Measurements from ENCODE around the gene PRKACA.

Gene PRKACA

GRCh38 chr19:14145381-14145780 lies 27.8 kb upstream of the PRKACA start:
- Histone ChIP-seq H3K9ac (peak overlapping the region in 1 of 11 experiments; percentile 10; a peak in 1 of 22 replicates), H3K36me3 (0 out of 22 replicates have a peak, but pooled peaks cover 0 to 6% (median 0%) of the 10 kb centered on the region in 11 experiments), H3K4me1 (peaks cover 40 to 84% (median 64%) of the 10 kb centered on the region in 10 experiments), H3K27ac (no peak overlapping the region), H3K9me3 (replicated peaks in 1 of 11) (no peaks in the 10 kb centered on the region), H4K20me1 (peaks cover 0 to 35% (median 7%) of the 10 kb centered on the region in 11 experiments; a peak in 7 of 22 replicates), H3K27me3 (no peaks in the 10 kb centered on the region), H3K4me3 (no peak overlapping the region), H3K4me2 (peak overlapping the region in 6 of 11 experiments; percentile 6 to 65 (median 46); a peak in 9 of 22 replicates)
- no peak for TF ChIP-seq Cebpa-rat (IDR thresholded peaks at IDR 0.05)

GRCh38 chr19:14142262-14143190 lies 25.0 kb upstream of the PRKACA start:
- H4K20me1 ChIP-seq, result peaks cover 0 to 31% (median 8%) of the 10 kb centered on the region in 11 experiments; a peak in 11 of 22 replicates
- H3K27me3 ChIP-seq, result no peaks in the 10 kb centered on the region
- H3K4me3 ChIP-seq, result no peak overlapping the region
- no peak overlapping the region for H3K9ac ChIP-seq
- H3K4me2 ChIP-seq, result peak overlapping the region in 2 of 11 experiments; percentile 13 to 89; a peak in 3 of 22 replicates
- peaks cover 38 to 85% (median 62%) of the 10 kb centered on the region in 10 experiments for H3K4me1 ChIP-seq
- no peak for TF ChIP-seq Cebpa-rat (IDR thresholded peaks at IDR 0.05)
- H3K9me3 ChIP-seq (replicated peaks in 1 of 11), result no peaks in the 10 kb centered on the region
- no peak overlapping the region for H3K27ac ChIP-seq
- peaks cover 0 to 6% (median 0%) of the 10 kb centered on the region in 11 experiments; a peak in 1 of 22 replicates for H3K36me3 ChIP-seq

DNA sequence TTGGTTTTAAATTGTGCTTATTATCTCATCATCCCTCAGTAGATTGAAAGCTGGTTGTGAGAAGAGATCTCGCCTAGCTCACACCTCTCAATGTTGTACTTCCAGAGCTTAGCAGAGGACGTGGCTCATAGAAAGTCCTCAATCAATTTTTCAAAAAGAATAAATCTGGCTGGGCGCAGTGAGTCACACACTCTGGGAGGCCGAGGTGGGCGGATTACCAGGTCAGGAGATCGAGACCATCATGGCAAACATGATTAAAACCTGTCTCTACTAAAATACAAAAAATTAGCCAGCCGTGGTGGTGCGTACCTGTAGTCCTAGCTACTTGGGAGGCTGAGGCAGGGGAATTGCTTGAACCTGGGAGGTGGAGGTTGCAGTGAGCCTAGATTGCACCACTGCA lies 23.5 kb upstream of the PRKACA start:
- no peaks in the 10 kb centered on the region for H3K27me3 ChIP-seq
- TF ChIP-seq Cebpa-rat (IDR thresholded peaks at IDR 0.05), result no peak
- no peak overlapping the region for H3K4me3 ChIP-seq
- H3K27ac ChIP-seq, result no peak overlapping the region
- peaks cover 0 to 6% (median 0%) of the 10 kb centered on the region in 11 experiments; a peak in 1 of 22 replicates for H3K36me3 ChIP-seq
- no peaks in the 10 kb centered on the region for H3K9me3 ChIP-seq (replicated peaks in 1 of 11)
- H3K4me1 ChIP-seq, result peaks cover 27 to 72% (median 49%) of the 10 kb centered on the region in 10 experiments
- peaks cover 0 to 24% (median 8%) of the 10 kb centered on the region in 11 experiments; a peak in 11 of 22 replicates for H4K20me1 ChIP-seq
- peak overlapping the region in 1 of 11 experiments; percentile 54; a peak in 1 of 22 replicates for H3K9ac ChIP-seq
- H3K4me2 ChIP-seq, result peak overlapping the region in 4 of 11 experiments; percentile 5 to 89 (median 83); a peak in 6 of 22 replicates

DNA sequence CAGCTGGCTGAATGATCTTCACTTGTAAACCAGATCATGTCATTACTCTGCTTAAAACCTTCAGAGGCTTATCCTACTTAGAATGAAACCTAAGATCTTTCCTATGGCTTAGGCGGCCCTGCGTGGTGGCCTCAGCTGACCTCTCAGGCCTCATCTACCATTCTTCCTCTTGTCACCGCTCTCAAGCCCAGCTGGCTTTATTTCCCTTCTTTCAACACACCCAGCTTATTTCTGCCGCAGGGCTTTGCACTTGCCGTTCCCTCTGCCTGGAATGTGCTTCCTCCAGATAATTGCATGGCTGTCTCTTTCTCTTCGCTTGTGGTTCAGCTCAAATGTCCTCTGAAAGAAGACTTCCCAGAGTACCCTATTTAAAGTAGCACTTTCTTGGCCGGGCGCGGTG lies 22.4 kb upstream of the PRKACA start:
- Histone ChIP-seq H4K20me1 (peaks cover 0 to 16% (median 7%) of the 10 kb centered on the region in 11 experiments; a peak in 13 of 22 replicates), H3K4me2 (peak overlapping the region in 9 of 11 experiments; percentile 2 to 90 (median 21); a peak in 14 of 22 replicates), H3K9me3 (replicated peaks in 1 of 11) (no peaks in the 10 kb centered on the region), H3K4me3 (no peak overlapping the region; a peak in 1 of 20 replicates), H3K36me3 (peaks cover 0 to 6% (median 0%) of the 10 kb centered on the region in 11 experiments; a peak in 1 of 22 replicates), H3K9ac (peak overlapping the region in 7 of 11 experiments; percentile 42 to 92 (median 47); a peak in 12 of 22 replicates), H3K27me3 (no peaks in the 10 kb centered on the region), H3K4me1 (peaks cover 36 to 70% (median 48%) of the 10 kb centered on the region in 10 experiments), H3K27ac (peak overlapping the region in 3 of 11 experiments; percentile 14 to 62 (median 45); a peak in 3 of 22 replicates)
- no peak for TF ChIP-seq Cebpa-rat (IDR thresholded peaks at IDR 0.05)

DNA sequence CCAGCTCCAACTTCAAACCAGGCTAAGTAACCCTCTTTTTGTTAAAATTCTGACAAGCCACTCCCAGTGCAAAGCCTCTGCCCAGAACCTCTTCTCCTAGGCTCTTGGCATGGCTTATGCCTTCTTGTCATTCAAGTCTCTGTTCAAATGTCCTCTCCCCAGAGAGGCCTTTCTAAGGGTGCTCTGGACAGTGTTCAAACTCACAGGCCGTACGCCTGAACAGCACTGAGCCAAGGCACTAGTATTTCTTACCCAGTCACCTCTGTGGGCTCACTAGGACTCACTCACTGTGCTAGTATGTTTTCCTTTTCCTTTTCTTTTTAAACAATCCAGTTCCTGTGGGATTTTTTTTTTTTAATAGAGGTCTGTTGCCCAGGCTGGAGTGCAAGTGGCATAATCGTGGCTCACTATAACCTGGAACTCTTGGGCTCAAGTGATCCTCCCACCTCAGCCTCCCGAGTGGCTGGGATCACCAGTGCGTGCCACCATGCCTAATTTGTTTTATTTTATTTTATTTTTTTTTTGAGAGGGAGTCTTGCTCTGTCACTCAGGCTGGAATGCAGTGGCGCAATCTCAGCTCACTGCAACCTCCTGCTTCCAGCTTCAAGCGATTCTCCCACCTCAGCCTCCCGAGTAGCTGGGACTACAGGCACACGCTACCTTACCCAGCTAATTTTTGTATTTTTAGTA lies 21.2 kb upstream of the PRKACA start:
- Histone ChIP-seq H3K4me3 (peak overlapping the region in 6 of 10 experiments; percentile 79 to 87 (median 82); a peak in 10 of 20 replicates), H3K4me2 (peak overlapping the region; percentile 75 to 92 (median 86)), H3K4me1 (peaks cover 45 to 76% (median 59%) of the 10 kb centered on the region in 10 experiments), H4K20me1 (peaks cover 0 to 22% (median 6%) of the 10 kb centered on the region in 11 experiments; a peak in 14 of 22 replicates), H3K9ac (peak overlapping the region; percentile 82 to 96 (median 88); a peak in 20 of 22 replicates), H3K27ac (peak overlapping the region in 7 of 11 experiments; percentile 4 to 93 (median 19); a peak in 7 of 22 replicates), H3K27me3 (no peaks in the 10 kb centered on the region), H3K36me3 (peaks cover 0 to 15% (median 6%) of the 10 kb centered on the region in 11 experiments; a peak in 6 of 22 replicates), H3K9me3 (replicated peaks in 1 of 11) (no peaks in the 10 kb centered on the region)
- no peak for TF ChIP-seq Cebpa-rat (IDR thresholded peaks at IDR 0.05)

DNA sequence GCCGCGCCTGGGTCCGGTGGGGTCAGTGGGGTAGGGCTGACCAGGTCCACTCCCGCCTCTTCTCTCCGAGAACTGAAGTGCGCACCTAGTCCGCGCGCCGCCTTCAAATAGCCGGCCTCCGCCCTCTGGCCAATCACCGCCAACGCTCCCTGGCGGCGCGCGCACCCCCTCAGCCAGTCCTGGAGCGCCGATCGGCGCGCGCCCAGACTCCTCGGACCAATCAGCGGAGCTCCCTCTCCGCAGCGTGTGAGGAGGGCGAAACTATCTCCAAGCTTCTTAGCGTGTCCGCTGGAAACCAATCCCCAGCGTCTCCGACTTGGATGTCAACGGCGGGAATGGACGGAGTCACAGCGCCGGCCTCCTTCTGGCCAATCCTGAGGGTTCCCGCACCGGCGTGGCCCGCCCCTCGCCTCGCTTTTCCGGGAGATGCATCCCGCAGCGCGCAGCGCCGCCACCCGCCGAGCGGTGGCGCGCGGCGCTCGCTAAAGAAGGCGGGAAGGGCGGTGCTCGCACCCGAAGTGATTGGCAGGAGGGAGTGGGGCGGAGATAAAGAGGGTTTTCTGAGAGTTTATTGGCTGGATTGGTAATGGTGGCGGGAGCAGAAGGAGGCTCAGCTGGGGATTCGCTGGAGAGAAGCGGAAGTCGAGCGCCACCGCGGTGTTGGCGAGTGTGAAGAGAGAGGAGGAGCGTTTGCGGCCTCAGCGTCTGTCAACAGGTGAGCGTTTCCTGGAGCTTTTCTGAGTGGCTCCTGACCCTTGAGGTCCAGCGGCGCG lies 19.1 kb upstream of the PRKACA start, which contains the start of gene ASF1B:
TSS of gene ASF1B (minus strand) at position 81 of the 773 bp plus-strand sequence. CDS start 133 bp downstream, outside the sequence.
- H4K20me1 ChIP-seq, result peaks cover 0 to 24% (median 0%) of the 10 kb centered on the region in 11 experiments; a peak in 11 of 22 replicates
- H3K4me2 ChIP-seq, result peak within 1 kb of the TSS; percentile 91 to 99 (median 98)
- H3K9me3 ChIP-seq (replicated peaks in 1 of 11), result no peaks in the 10 kb centered on the region
- H3K9ac ChIP-seq, result peak within 1 kb of the TSS; percentile 82 to 96 (median 89)
- no peaks in the 10 kb centered on the region for H3K27me3 ChIP-seq
- H3K4me3 ChIP-seq, result peak within 1 kb of the TSS; percentile 76 to 88 (median 82)
- peaks cover 0 to 32% (median 21%) of the 10 kb centered on the region in 11 experiments; a peak in 15 of 22 replicates for H3K36me3 ChIP-seq
- H3K4me1 ChIP-seq, result peaks cover 47 to 83% (median 70%) of the 10 kb centered on the region in 10 experiments
- no peak for TF ChIP-seq Cebpa-rat (IDR thresholded peaks at IDR 0.05)
- peak within 1 kb of the TSS; percentile 83 to 93 (median 89) for H3K27ac ChIP-seq

DNA sequence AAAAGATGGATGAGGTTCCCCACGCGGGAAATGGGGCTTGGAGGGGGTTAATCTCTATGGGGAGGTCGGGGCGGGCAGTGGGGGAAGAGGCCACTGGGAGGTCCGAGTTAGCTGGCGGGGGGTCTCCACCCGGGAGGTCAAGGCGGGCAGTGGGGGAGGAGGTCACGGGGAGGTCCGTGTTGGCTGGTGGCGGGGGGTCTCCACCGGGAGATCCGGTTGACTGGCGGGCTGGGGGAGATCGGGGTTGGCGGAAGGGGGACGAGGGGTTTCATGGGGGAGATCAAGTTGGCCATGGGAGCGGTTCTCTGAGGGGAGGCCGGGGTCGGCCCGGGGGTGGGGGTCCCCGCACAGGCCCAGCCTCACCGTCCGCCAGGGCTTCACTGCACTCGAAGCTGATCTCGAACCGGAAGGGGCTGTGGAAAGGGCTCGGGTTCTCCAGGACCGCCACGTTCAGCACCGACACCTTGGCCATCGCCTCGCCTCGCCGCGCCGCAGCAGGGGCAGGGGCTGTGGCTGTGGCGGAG lies 18.5 kb upstream of the PRKACA start:
- Histone ChIP-seq H3K4me1 (peaks cover 48 to 83% (median 71%) of the 10 kb centered on the region in 10 experiments), H3K4me2 (peak overlapping the region; percentile 91 to 99 (median 98)), H3K9me3 (replicated peaks in 1 of 11) (no peaks in the 10 kb centered on the region), H3K27ac (peak overlapping the region in 10 of 11 experiments; percentile 1 to 87 (median 80); a peak in 19 of 22 replicates), H3K4me3 (peak overlapping the region; percentile 60 to 88 (median 78)), H3K36me3 (peaks cover 0 to 34% (median 24%) of the 10 kb centered on the region in 11 experiments; a peak in 15 of 22 replicates), H4K20me1 (peaks cover 0 to 24% (median 0%) of the 10 kb centered on the region in 11 experiments; a peak in 9 of 22 replicates), H3K27me3 (no peaks in the 10 kb centered on the region), H3K9ac (peak overlapping the region; percentile 72 to 89 (median 85))
- no peak for TF ChIP-seq Cebpa-rat (IDR thresholded peaks at IDR 0.05)

Measured in BLaER1 treated with 17β-estradiol and CSF1 and Interleukin-3, amounts not matched to agents 10 nM and 100 nM (cell line).